ENCODE measurements around the gene SPDEF.

Gene SPDEF

DNA sequence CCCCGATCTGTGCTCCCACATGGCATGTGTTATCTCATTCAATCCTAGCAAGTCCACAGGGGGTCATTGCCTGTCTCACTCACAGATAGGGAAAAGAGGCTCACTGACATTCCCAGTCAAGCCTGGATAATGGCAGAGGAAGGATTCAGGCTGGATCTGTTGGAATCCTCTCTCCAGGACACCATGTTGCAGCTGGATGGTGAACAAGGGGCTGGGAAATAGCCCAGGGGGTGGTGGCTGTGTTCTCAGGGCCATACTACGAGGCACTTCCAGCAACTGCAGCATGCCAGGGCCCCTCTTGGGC is 5.0 kb upstream of the SPDEF start:
- H3K4me3 Mint-ChIP-seq = no peak overlapping the region
- H3K4me1 Mint-ChIP-seq (ENCODE audit: low read depth) = no peaks in the 10 kb centered on the region
- H3K27me3 Mint-ChIP-seq = no peaks in the 10 kb centered on the region
- H3K36me3 Mint-ChIP-seq = no peaks in the 10 kb centered on the region
- H3K9me3 Mint-ChIP-seq (ENCODE audit: low read depth) = no peaks in the 10 kb centered on the region
- H3K27ac Mint-ChIP-seq = no peak overlapping the region

DNA sequence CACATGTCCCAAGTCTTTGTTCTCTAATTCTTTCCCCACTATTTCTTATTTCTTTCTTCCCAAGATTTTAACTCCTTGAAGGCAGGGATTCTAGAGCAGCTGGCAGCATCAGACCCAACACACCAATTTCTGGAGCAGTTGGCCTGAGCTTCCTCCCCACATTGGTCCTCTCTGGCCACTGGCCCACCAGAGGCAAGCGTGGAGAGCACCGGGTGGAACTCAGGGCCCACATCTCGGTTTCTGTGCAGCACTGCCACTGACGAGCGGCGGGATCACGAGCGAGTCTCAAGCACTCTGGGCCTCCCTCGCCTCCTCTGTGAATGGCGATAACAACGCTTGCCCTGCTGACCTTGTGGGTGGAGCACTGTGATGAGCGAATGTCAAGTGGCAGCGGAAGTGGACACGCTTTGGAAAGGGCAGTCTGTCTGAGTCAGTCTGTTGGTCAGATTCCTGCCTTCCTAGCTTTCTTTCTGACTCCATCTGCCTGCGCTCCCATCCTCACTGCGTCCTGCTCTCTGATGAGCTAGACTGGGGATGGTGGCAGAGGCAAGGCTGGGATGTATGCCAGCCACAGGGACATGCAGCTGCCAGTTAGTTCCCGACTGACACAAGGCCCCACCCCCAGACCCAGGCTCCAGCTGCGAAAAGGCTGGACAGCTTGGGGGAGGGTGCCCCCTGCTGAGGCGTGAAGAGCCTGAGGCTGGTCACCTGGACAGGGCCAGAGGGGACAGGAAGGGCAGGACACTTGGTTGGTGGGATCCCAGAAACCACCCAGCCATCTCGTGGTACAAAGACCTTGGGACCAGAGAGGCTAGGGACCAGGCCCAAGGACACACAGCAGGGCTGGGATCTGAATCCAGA is 4.5 kb upstream of the SPDEF start:
- Mint-ChIP-seq H3K27ac (no peak overlapping the region), H3K4me1 (ENCODE audit: low read depth) (no peaks in the 10 kb centered on the region), H3K9me3 (ENCODE audit: low read depth) (no peaks in the 10 kb centered on the region), H3K4me3 (no peak overlapping the region), H3K36me3 (no peaks in the 10 kb centered on the region), H3K27me3 (no peaks in the 10 kb centered on the region)

DNA sequence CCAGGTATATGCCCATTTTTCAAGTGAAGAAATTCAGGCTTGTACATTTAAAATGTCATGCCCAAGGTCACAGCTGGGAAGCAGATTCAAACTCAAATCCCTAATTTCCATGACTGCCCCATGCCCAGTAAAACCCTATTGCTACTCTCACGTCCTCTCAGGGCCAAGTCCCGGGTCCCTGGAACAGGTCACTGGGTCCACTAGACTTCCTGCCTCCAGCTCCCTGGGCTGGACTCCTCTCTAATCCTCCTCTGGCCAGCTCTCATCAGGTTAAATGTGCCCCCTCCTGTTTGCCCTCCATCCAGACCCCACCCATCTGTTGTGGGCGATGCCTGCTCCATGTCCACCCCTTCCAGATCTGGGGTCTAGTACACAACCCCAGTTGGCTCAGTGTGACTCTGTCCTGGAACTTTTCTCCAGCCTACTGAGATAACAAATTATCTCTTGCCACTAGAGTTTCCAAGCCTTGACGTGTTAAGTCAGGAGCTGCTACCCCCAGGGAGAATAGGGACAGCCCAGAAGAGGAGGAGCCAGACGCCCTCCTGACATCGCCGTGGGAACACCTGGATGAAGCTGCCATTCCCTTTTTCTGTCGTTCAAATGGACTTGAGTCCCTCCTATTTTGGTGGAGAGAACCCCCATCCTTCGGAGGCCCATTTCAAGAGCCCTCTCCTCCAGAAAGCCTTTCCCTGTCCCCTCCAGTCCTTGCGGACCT is 3.7 kb upstream of the SPDEF start:
- H3K9me3 Mint-ChIP-seq (ENCODE audit: low read depth) = no peaks in the 10 kb centered on the region
- no peaks in the 10 kb centered on the region for H3K27me3 Mint-ChIP-seq
- no peaks in the 10 kb centered on the region for H3K36me3 Mint-ChIP-seq
- H3K4me1 Mint-ChIP-seq (ENCODE audit: low read depth) = peaks cover 4% of the 10 kb centered on the region
- H3K27ac Mint-ChIP-seq = no peak overlapping the region
- no peak overlapping the region for H3K4me3 Mint-ChIP-seq

DNA sequence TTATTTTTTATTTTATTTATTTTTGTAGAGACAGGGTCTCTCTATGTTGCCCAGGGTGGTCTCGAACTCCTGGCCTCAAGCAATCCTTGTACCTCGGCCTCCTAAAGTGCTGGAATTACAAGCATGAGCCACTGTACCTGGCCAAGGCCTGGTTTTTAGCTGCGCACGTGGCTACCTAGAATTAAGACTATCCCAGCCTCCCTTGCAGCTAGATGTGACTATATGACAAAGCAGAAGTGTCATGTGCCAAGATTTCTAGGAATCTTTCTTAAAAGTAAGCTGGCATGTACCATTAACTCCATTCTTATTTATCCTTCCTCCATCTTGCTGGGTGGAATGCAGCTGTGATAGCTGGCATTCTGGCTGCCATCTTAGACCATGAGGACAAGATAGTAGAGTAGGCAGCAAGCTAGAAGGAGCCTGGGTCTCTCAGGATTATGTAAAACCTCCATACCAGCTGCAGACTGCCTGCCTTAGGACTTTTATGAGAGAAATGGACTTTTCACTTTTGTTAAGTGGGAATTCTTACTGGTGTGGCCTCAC is 2.1 kb upstream of the SPDEF start:
- H3K4me3 Mint-ChIP-seq = no peak overlapping the region
- H3K4me1 Mint-ChIP-seq (ENCODE audit: low read depth) = peaks cover 8% of the 10 kb centered on the region
- no peak overlapping the region for H3K27ac Mint-ChIP-seq
- no peaks in the 10 kb centered on the region for H3K36me3 Mint-ChIP-seq
- no peaks in the 10 kb centered on the region for H3K9me3 Mint-ChIP-seq (ENCODE audit: low read depth)
- no peaks in the 10 kb centered on the region for H3K27me3 Mint-ChIP-seq

DNA sequence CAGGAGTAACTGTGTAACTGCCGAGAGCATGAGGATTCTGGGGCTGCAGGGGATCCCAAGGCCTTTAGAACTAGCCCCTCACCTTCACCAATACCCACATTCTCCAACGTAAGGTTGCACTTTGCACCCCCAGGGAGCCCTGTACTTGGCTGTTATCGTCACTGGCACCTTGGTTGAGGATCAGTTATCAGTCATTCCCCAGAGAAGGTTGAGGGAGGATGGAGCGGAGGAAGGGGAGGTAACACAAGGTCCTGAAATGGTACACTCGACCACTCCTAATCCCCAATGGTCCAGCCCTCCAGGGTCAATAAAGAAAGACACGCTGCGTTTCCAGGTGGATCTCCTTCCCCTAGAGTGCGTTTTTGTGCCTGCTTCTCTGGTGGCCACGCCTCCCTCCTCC is 1.1 kb upstream of the SPDEF start:
- no peaks in the 10 kb centered on the region for H3K27me3 Mint-ChIP-seq
- H3K4me3 Mint-ChIP-seq = no peak overlapping the region
- H3K4me1 Mint-ChIP-seq (ENCODE audit: low read depth) = peaks cover 8% of the 10 kb centered on the region

DNA sequence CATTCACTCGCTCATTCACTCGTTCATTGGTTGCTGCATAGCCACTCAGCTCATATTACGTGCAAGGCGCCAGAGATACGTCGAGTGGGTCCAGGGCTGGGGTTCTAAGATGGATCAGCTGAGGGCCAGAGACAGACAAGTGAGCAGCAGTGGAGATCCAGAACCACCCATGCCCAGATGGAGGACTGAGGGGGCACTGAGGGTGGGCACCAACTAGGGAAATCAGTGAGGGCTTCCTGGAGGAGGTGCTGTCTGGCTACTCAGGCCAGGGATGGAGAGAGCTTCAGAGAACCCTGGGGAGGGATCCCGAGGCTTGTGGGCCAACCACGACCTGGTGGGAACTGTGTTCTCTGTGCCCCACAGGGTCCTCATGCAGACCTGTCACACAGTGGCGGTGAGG is 364 bp upstream of the SPDEF start:
- Mint-ChIP-seq H3K9me3 (ENCODE audit: low read depth) (no peaks in the 10 kb centered on the region), H3K36me3 (no peaks in the 10 kb centered on the region), H3K4me1 (ENCODE audit: low read depth) (peaks cover 8% of the 10 kb centered on the region), H3K27ac (no peak overlapping the region), H3K4me3 (no peak overlapping the region), H3K27me3 (no peaks in the 10 kb centered on the region)

More for the DNA sequence above, 1.1 kb upstream of the SPDEF start:
- Mint-ChIP-seq H3K9me3 (ENCODE audit: low read depth) (no peaks in the 10 kb centered on the region), H3K27ac (no peak overlapping the region), H3K36me3 (no peaks in the 10 kb centered on the region)

DNA sequence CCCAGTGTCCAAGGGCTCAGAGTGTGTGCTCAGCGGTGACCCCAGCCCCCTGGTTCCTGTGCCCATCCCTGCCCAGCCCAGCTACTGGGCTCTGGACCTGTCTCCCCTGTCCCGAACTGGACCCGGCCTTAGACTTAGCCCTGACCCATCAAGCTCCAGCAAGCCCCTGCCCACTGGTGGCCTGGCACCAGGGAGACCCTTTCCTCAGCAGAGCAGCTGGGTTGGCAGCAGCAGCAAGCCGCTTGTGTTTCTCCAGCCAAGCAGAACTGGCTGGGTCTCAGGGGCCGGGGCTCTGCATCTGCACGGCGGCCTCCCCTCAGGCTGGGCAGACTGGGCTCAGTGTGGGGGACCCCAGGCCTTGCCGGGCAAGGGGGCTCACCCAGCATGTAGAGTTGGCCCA is 801 bp downstream of the SPDEF start:
- Mint-ChIP-seq H3K27ac (no peak overlapping the region), H3K36me3 (no peaks in the 10 kb centered on the region), H3K4me3 (no peak overlapping the region), H3K27me3 (no peaks in the 10 kb centered on the region), H3K4me1 (ENCODE audit: low read depth) (peaks cover 8% of the 10 kb centered on the region), H3K9me3 (ENCODE audit: low read depth) (no peaks in the 10 kb centered on the region)

DNA sequence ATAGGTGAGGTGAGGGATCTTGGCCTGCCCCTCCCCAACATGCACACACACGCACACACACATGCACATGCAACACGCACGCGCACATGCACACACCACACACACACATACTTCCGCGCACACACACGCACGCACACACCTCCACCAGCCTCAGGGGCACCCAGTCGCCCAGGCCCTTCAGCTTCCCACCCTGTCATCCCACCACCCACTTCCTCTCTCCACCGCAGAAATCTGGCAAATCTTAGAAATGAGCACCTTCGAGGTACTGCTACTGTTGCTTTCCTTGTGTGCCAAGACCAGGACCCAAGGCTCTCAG is 1.2 kb downstream of the SPDEF start:
- Mint-ChIP-seq H3K27me3 (no peaks in the 10 kb centered on the region), H3K4me1 (ENCODE audit: low read depth) (peaks cover 8% of the 10 kb centered on the region), H3K36me3 (no peaks in the 10 kb centered on the region), H3K9me3 (ENCODE audit: low read depth) (no peaks in the 10 kb centered on the region), H3K4me3 (no peak overlapping the region), H3K27ac (no peak overlapping the region)

DNA sequence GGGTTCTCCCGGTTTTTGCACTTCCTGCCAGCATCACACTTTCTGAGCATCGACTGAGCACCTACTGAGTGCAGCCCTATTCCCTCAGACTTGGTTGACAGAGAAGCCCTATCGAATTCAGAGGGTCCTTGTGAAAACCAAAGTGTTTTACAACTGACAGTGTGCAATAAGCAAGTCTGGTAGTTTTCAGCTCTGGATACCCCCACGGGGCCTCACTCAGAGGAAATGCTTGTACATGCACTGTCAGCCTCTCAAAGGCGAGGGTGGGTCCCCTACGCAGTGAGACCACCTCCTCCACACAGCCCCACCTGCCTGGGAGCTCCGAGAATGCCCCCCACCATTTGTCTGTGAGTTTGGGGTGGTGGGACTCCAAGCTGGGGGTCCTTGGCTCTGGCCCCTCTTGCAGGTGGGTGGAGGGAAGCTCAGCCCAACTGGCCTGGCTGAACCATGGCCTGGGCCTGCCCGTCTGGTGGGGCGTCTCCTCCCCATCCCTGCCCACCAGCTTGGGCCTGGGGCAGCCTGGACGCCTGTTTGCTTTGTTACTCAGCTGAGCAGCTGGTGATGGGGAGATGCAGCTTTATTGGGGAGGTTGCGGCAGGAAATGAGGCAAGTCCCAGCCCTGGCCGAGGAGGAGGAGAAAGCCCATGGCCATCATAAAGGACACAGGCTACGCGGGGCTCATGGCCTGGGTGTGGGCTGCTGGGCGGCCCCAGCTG is 1.7 kb downstream of the SPDEF start:
- Mint-ChIP-seq H3K4me3 (no peak overlapping the region), H3K4me1 (ENCODE audit: low read depth) (peaks cover 8% of the 10 kb centered on the region), H3K27me3 (no peaks in the 10 kb centered on the region), H3K36me3 (no peaks in the 10 kb centered on the region), H3K27ac (no peak overlapping the region), H3K9me3 (ENCODE audit: low read depth) (no peaks in the 10 kb centered on the region)

DNA sequence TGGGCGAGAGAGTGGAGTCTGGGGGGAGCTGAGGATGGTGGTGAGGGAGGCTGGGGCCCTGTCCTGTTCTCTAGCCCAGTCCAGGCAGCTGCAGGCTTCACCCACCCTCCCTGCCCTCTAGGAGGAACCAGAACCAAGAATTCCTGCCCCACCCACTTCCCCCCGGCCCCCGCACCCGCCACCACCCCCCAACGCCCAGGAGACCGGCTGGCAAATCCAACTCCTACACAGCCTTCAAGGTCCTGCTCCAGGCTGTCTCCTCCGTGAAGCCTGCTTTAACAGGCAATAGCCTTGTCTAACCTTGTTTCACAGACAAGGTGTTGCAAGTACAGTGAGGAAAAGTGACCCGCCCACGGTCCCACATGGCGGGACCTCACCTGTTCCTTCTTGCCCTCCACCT is 2.4 kb downstream of the SPDEF start:
- no peaks in the 10 kb centered on the region for H3K36me3 Mint-ChIP-seq
- no peaks in the 10 kb centered on the region for H3K9me3 Mint-ChIP-seq (ENCODE audit: low read depth)
- peaks cover 8% of the 10 kb centered on the region for H3K4me1 Mint-ChIP-seq (ENCODE audit: low read depth)
- no peaks in the 10 kb centered on the region for H3K27me3 Mint-ChIP-seq
- H3K27ac Mint-ChIP-seq = no peak overlapping the region
- H3K4me3 Mint-ChIP-seq = no peak overlapping the region

DNA sequence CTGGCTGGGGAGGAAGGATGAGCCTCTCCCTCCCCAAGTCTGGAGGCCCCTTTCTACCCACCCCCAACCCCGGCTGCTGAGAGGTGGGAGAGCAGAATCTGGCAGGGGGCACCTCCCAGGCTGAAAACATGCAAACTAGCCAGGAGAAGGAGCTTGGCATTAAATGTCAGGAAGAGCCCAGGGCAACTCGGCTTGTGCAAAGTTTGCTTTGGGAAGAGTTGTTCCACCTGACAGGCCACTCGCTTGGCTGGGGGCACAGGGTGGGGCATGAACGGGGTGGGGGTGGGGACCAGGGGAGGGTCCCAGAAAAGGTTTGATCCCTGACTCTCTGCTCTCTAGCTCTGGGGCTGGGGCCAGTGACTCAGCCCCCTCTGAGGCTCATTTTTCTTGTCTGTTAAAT is 3.0 kb downstream of the SPDEF start:
- H3K27me3 Mint-ChIP-seq = no peaks in the 10 kb centered on the region
- no peaks in the 10 kb centered on the region for H3K36me3 Mint-ChIP-seq
- H3K9me3 Mint-ChIP-seq (ENCODE audit: low read depth) = no peaks in the 10 kb centered on the region
- no peak overlapping the region for H3K27ac Mint-ChIP-seq
- peaks cover 8% of the 10 kb centered on the region for H3K4me1 Mint-ChIP-seq (ENCODE audit: low read depth)
- no peak overlapping the region for H3K4me3 Mint-ChIP-seq

DNA sequence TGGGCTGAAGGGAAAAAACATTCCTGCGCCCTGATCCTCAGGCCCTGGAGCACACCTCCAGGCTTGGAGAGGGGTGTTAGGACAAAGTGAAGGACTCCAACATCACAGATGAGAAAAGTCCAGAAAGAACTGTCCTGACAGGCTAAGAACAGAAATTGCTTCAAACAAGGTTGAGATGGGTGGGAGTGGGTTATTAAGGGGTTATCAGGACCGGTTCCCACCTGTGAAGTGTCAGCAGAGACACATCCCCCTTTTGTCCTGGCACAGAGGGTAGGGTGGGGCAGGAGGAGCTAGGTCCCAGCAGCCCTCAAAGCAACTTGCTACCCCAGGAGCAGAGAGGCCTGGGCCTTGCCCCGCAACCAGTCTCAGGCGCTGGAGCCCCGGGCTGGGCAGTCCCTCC is 3.5 kb downstream of the SPDEF start:
- no peaks in the 10 kb centered on the region for H3K9me3 Mint-ChIP-seq (ENCODE audit: low read depth)
- H3K27ac Mint-ChIP-seq = no peak overlapping the region
- no peaks in the 10 kb centered on the region for H3K36me3 Mint-ChIP-seq
- H3K4me1 Mint-ChIP-seq (ENCODE audit: low read depth) = peaks cover 8% of the 10 kb centered on the region
- H3K27me3 Mint-ChIP-seq = no peaks in the 10 kb centered on the region
- H3K4me3 Mint-ChIP-seq = no peak overlapping the region

DNA sequence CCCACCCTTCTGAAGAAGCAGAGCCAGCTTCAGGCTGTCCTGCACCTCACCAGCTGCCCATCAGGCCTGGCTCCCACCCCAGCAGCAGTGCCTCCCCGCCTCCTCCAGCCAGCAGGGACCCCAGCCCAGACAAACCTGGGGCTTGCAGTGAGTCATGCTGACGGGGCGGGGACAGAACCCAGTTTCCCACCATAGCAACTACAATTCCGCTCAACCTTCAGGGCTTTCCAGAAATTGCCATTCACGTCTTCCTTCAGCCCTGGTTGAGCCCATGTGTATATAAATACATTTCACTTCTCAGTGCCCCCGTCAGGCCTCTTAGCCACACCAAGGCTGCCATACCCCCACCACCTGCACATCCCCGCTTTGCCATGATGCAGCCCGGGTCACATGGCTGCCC is 4.4 kb downstream of the SPDEF start:
- H3K4me1 Mint-ChIP-seq (ENCODE audit: low read depth) = peaks cover 8% of the 10 kb centered on the region
- no peak overlapping the region for H3K4me3 Mint-ChIP-seq
- no peaks in the 10 kb centered on the region for H3K27me3 Mint-ChIP-seq
- H3K9me3 Mint-ChIP-seq (ENCODE audit: low read depth) = no peaks in the 10 kb centered on the region
- no peak overlapping the region for H3K27ac Mint-ChIP-seq
- no peaks in the 10 kb centered on the region for H3K36me3 Mint-ChIP-seq

DNA sequence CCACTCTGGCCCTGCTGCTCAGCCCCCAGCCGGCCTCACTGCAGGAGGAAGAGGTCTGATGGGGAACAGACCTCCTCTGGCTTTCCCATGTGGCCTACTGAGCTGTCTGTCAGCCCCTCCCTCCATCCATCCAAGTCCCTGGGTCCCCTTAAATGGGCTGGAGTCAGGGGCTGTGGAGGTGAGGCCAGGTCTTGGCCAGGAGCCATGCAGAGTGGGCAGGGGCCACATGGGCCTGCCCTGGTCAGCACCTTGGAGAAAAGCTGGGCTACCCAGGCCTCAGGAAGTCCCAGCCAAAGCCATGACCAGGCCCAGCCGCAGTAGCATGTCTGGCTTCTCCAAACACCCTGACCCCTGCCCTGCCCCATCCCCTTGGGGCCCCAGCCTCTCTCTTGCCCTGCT is 6.3 kb downstream of the SPDEF start:
- Mint-ChIP-seq H3K4me1 (ENCODE audit: low read depth) (peaks cover 4% of the 10 kb centered on the region), H3K4me3 (no peak overlapping the region), H3K36me3 (no peaks in the 10 kb centered on the region), H3K9me3 (ENCODE audit: low read depth) (no peaks in the 10 kb centered on the region), H3K27me3 (no peaks in the 10 kb centered on the region), H3K27ac (no peak overlapping the region)

DNA sequence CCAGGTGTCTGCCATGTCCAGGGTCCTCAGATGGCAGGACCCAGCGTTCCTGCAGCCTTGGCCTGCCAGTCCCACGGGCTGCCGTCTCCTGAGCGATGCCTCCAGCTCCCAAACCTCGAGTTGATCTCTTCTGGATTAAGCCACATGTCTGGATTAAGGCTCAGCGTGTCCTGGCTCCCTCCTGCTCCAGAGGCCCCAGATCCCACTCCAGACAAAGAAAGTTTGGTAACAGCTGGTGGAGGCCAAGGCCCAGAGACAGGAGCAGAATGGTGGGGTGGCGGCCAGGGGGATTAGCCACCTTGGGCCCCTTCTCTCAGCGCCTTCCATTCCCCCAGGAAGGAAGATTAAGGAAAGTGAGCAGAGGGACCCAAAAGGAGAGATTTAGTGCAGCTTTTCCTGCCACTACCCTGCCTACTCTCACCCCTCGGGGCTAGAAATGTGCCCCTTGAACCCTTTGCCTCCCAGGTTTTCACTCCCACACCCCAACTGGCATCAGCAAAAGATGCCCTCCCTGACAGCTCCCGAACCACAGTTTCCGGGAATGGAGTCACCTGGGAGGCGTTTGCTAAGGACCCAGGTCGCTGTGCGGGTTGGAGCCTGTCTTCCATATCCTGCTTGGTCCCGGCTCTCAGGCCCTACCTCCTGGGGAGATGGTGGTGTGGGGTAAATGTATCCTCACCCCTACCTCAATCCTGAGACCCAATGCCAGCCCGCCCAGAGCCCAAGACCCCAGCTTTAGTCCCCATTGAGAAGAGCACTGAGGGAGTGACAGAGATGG is 6.9 kb downstream of the SPDEF start:
- no peak overlapping the region for H3K4me3 Mint-ChIP-seq
- H3K36me3 Mint-ChIP-seq = no peaks in the 10 kb centered on the region
- H3K27ac Mint-ChIP-seq = no peak overlapping the region
- H3K9me3 Mint-ChIP-seq (ENCODE audit: low read depth) = no peaks in the 10 kb centered on the region
- no peaks in the 10 kb centered on the region for H3K27me3 Mint-ChIP-seq
- H3K4me1 Mint-ChIP-seq (ENCODE audit: low read depth) = peaks cover 3% of the 10 kb centered on the region
